HG03520 (cell line): ENCODE measurements around the gene TTF2.
"Not testable (repeated sequence)": the region's sequence is repeated elsewhere in the genome, so short reads cannot be mapped to it uniquely, and the experiment has no call there.

Experiments used
- ATAC-seq: cut with Tn5 transposase; IDR thresholded peaks from one replicate; pipeline ENCODE4 v1.9.1; 2021; ENCODE audit warnings: mild to moderate bottlenecking, moderate library complexity; ENCODE audit not compliant: unreplicated experiment

Gene TTF2

GRCh38 chr1:117147856-117148588 is 87.9 kb downstream of the TTF2 start:
- no peak for ATAC-seq

DNA sequence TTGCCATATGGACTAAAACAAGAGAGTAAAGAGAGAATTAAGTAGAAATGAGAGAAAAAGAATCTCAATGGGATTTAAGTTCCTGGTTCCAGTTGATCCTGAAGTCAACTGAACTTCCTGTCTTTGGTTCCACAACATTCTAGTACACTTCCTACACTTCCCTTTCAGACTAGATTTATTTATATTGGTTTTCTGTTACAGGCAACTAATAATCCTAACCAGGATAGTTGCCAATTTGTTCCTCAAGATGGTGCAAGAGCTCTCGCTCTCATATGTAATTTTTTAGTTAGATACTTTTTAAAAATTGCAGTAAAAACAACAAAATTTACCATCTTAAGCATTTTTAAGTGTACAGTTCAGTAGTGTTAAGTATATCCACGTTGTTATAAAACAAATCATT is 90.2 kb downstream of the TTF2 start:
- ATAC-seq: no peak

DNA sequence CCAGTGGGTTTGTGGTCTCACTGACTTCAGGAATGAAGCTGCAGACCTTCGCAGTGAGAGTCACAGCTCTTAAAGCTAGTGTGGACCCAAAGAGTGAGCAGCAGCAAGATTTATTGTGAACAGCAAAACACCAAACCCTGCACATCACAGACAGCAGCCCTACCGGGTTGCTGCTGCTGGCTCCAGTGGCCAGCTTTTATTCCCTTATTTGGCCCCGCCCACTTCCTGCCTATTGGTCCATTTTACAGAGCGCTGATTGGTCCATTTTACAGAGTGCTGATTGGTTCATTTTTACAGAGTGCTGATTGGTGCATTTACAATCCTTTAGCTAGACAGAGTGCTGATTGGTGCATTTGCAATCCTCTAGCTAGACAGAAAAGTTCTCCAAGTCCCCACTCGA is 91.2 kb downstream of the TTF2 start:
- ATAC-seq: not testable (repeated sequence)
